PC-3 (cell line): ENCODE results near the gene WNK2. TPM values are rescaled to one million over a fixed set of nuclear protein-coding genes. Genes with fewer than 3 reads are reported as not detected.

Experiments
- ATAC-seq: fragments of 200-7000 bp; cut with Tn5 transposase; 2 replicates; pipeline ENCODE4 v1.9.1; 2020; ENCODE audit warnings: mild to moderate bottlenecking, moderate library complexity
- BruUV-seq: library from RNA; stranded (reverse); fragments of 400-500 nt; replicated peaks from 2 replicates; lab custom pipeline; 2021; lab: Mats Ljungman, UMichigan
- CTCF ChIA-PET: fragments of 300-600 bp; sonication (Branson Sonifier 250); formaldehyde crosslinking; loops from one replicate; lab custom pipeline; 2022; ENCODE audit warnings: antibody characterized with exemption; lab: Charles Lee
- POLR2A ChIA-PET: fragments of 300-600 bp; sonication (Branson Sonifier 250); formaldehyde crosslinking; loops from one replicate; lab custom pipeline; 2022; ENCODE audit warnings: antibody characterized with exemption; ENCODE audit not compliant: unreplicated experiment; lab: Charles Lee
- DNase-seq: peaks from one replicate; pipeline ENCODE4 v3.0.0-alpha.2; 2015
- H2AFZ ChIP-seq: fragments of 300-600 bp; sonication (generic); 2 replicates; pipeline ENCODE4 v1.6.0; 2016; ENCODE audit warnings: antibody characterized with exemption, low read length
- H3F3A ChIP-seq: fragments of 300-600 bp; sonication (generic); one replicate; pipeline ENCODE4 v1.6.0; 2017; ENCODE audit warnings: antibody characterized with exemption, low read length, control low read depth, mild to moderate bottlenecking; ENCODE audit not compliant: unreplicated experiment
- H3K27ac ChIP-seq: fragments of 300-600 bp; sonication (generic); 2 replicates; pipeline ENCODE4 v1.5.1; 2016; ENCODE audit warnings: mild to moderate bottlenecking, low read length
- H3K27me3 ChIP-seq: fragments of 300-600 bp; sonication (generic); 2 replicates; pipeline ENCODE4 v1.6.1; 2016; ENCODE audit warnings: low read length, mixed read lengths
- H3K36me3 ChIP-seq: fragments of 300-600 bp; sonication (generic); 2 replicates; pipeline ENCODE4 v1.6.1; 2016; ENCODE audit warnings: low read depth, mixed run types, low read length, mixed read lengths
- H3K4me1 ChIP-seq: fragments of 300-600 bp; sonication (generic); 2 replicates; pipeline ENCODE4 v1.5.1; 2016; ENCODE audit warnings: low read length; ENCODE audit not compliant: insufficient read depth
- H3K4me2 ChIP-seq: fragments of 300-600 bp; sonication (generic); 2 replicates; pipeline ENCODE4 v1.6.0; 2016; ENCODE audit warnings: low read length
- H3K4me3 ChIP-seq: fragments of 300-600 bp; sonication (generic); 2 replicates; pipeline ENCODE4 v1.5.1; 2016; ENCODE audit warnings: mild to moderate bottlenecking, low read length, mixed read lengths
- H3K79me2 ChIP-seq: fragments of 300-600 bp; sonication (generic); 2 replicates; pipeline ENCODE4 v1.6.1; 2017; ENCODE audit warnings: low read length, mixed read lengths
- H3K9ac ChIP-seq: fragments of 300-600 bp; sonication (generic); 2 replicates; pipeline ENCODE4 v1.6.0; 2016; ENCODE audit warnings: mild to moderate bottlenecking, low read length
- H3K9me2 ChIP-seq: fragments of 300-600 bp; sonication (generic); replicated peaks from 2 replicates; pipeline ENCODE4 v1.6.1; 2016; ENCODE audit warnings: mixed run types, low read length, mixed read lengths
- H3K9me3 ChIP-seq: fragments of 300-600 bp; sonication (generic); 2 replicates; pipeline ENCODE4 v1.6.1; 2016; ENCODE audit warnings: low read length, mixed read lengths
- H4K20me1 ChIP-seq: fragments of 300-600 bp; sonication (generic); 2 replicates; pipeline ENCODE4 v1.6.1; 2016; ENCODE audit warnings: low read length, mixed read lengths
- CTCF ChIP-seq: fragments of 300-600 bp; sonication (generic); conservative IDR thresholded peaks from 2 replicates; pipeline ENCODE4 v1.5.1; 2017; ENCODE audit warnings: antibody characterized with exemption, low read depth, mild to moderate bottlenecking, low read length
- EZH2 ChIP-seq: fragments of 300-600 bp; sonication (generic); IDR thresholded peaks from one replicate; pipeline ENCODE4 v1.6.1; 2017; ENCODE audit warnings: antibody characterized with exemption, mild to moderate bottlenecking, low read length; ENCODE audit not compliant: unreplicated experiment
- EZH2phosphoT487 ChIP-seq: fragments of 300-600 bp; sonication (generic); IDR thresholded peaks from 2 replicates; pipeline ENCODE4 v1.6.1; 2018; ENCODE audit warnings: mild to moderate bottlenecking, antibody characterized with exemption, low read length, borderline replicate concordance
- intact Hi-C: fragments of 100-400 bp; cut with micrococcal nuclease; formaldehyde crosslinking; loops from 2 replicates; pipeline ENCODE4 v1.9.0; 2023
- total RNA-seq: library from RNA; depleted of rRNA; stranded (reverse); fragments of >200 nt; gene quantifications from 2 replicates; pipeline ENCODE4 v1.2.3, GENCODE V29; 2014

Gene WNK2
- total RNA-seq, 1 experiment from 2014 or later = 11.7 TPM

- Histone ChIP-seq H4K20me1 (no peaks in the 10 kb centered on the region), H3K27me3 (no peaks in the 10 kb centered on the region), H3K36me3 (no peaks in the 10 kb centered on the region), H3K27ac (no peak overlapping the region), H3K4me1 (no peaks in the 10 kb centered on the region), H3K4me3 (no peak overlapping the region), H3K9me3 (no peaks in the 10 kb centered on the region), H3K9ac (no peak overlapping the region), H3K9me2 (no peaks in the 10 kb centered on the region), H2AFZ (no peak overlapping the region), H3K4me2 (no peak overlapping the region), H3F3A (no peaks in the 10 kb centered on the region), H3K79me2 (no peaks in the 10 kb centered on the region)
- CTCF ChIA-PET = no interaction called here
- no TSS peak for BruUV-seq
- no peak for DNase-seq
- POLR2A ChIA-PET = no interaction called here
- ATAC-seq = no peak
- TF ChIP-seq EZH2phosphoT487 = no peak
- no peak for TF ChIP-seq EZH2
- TF ChIP-seq CTCF = no peak
- intact Hi-C loops = loop anchor here (10.0 kb wide), 1 partner anchor 245 kb away; no protein-coding TSS in a partner anchor
Measured at GRCh38 chr9:93319301-93319991, 135.5 kb downstream of the WNK2 start.

GRCh38 chr9:93319992-93320500, 136.1 kb downstream of the WNK2 start:
- ChIA-PET CTCF (no interaction called here), POLR2A (no interaction called here)
- Histone ChIP-seq H3K4me1 (no peaks in the 10 kb centered on the region), H3K27me3 (no peaks in the 10 kb centered on the region), H3K4me3 (no peak overlapping the region), H4K20me1 (no peaks in the 10 kb centered on the region), H3K27ac (no peak overlapping the region), H3K9me3 (no peaks in the 10 kb centered on the region), H3K4me2 (no peak overlapping the region), H3K79me2 (no peaks in the 10 kb centered on the region), H2AFZ (no peak overlapping the region), H3K9ac (no peak overlapping the region), H3K36me3 (no peaks in the 10 kb centered on the region), H3K9me2 (no peaks in the 10 kb centered on the region), H3F3A (no peaks in the 10 kb centered on the region)
- BruUV-seq = no TSS peak
- TF ChIP-seq EZH2 (no peak), CTCF (no peak), EZH2phosphoT487 (no peak)
- DNase-seq = no peak
- intact Hi-C loops = loop anchor here (10.0 kb wide), 1 partner anchor 245 kb away; no protein-coding TSS in a partner anchor
- no peak for ATAC-seq

- Histone ChIP-seq H3K9me3 (no peaks in the 10 kb centered on the region), H3K9me2 (no peaks in the 10 kb centered on the region), H3K4me2 (no peak overlapping the region), H3K4me3 (no peak overlapping the region), H3F3A (no peaks in the 10 kb centered on the region), H3K4me1 (no peaks in the 10 kb centered on the region), H3K9ac (no peak overlapping the region), H3K36me3 (no peaks in the 10 kb centered on the region), H3K79me2 (no peaks in the 10 kb centered on the region), H2AFZ (no peak overlapping the region), H3K27ac (no peak overlapping the region), H4K20me1 (no peaks in the 10 kb centered on the region), H3K27me3 (no peaks in the 10 kb centered on the region)
- ATAC-seq (no peak), DNase-seq (no peak)
- POLR2A ChIA-PET = no interaction called here
- TF ChIP-seq CTCF (no peak), EZH2phosphoT487 (no peak), EZH2 (no peak)
- CTCF ChIA-PET = no interaction called here
- intact Hi-C loops = no loop called here
- BruUV-seq = no TSS peak
Measured at GRCh38 chr9:93320591-93321219, 136.8 kb downstream of the WNK2 start.
